ENCODE data around the gene TXNL4B. TPM values are rescaled to one million over a fixed set of nuclear protein-coding genes. Genes with fewer than 3 reads are reported as not detected.
"Not testable (repeated sequence)": the region's sequence is repeated elsewhere in the genome, so short reads cannot be mapped to it uniquely, and the experiment has no call there.

The TXNL4B gene
- total and polyA plus RNA-seq, 10 of the 15 experiments (the other 5 are each of a cell fraction or from before 2014, with no cell fraction given), result 11.1 to 24.0 (median 15.9) TPM

DNA sequence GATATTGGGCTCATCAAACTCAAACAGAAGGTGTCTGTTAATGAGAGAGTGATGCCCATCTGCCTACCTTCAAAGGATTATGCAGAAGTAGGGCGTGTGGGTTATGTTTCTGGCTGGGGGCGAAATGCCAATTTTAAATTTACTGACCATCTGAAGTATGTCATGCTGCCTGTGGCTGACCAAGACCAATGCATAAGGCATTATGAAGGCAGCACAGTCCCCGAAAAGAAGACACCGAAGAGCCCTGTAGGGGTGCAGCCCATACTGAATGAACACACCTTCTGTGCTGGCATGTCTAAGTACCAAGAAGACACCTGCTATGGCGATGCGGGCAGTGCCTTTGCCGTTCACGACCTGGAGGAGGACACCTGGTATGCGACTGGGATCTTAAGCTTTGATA is 33.0 kb downstream of the TXNL4B start:
- ATAC-seq (no peak), DNase-seq (ENCODE audit: low read depth, low spot score) (no peak), FAIRE-seq (no peak)
- no peak overlapping the region for H3K4me3 ChIP-seq
- intact Hi-C loops (cut with micrococcal nuclease; ENCODE audit: unreplicated experiment) (no loop called here), in situ Hi-C loops (cut with MboI) (no loop called here)
- H4K20me1 ChIP-seq (ENCODE audit: control insufficient read depth, insufficient read depth), result no peaks in the 10 kb centered on the region
- 71% methylated on average over 9 of the region's 9 CpGs for WGBS (ENCODE audit: insufficient coverage, insufficient replicate concordance, low lambda C conversion rate, missing lambda C conversion rate)
- H3K79me2 ChIP-seq (ENCODE audit: control insufficient read depth, insufficient read depth, low read length), result no peaks in the 10 kb centered on the region
- no peaks in the 10 kb centered on the region for H3K9me3 ChIP-seq (replicated peaks; ENCODE audit: control insufficient read depth, insufficient read depth, low read length)
- ChIA-PET SMC1A (ENCODE audit: uncharacterized antibody, unreplicated experiment) (no interaction called here), RAD21 (ENCODE audit: unreplicated experiment) (no interaction called here), CTCF (no interaction called here), POLR2A (no interaction called here)
- H3K27me3 ChIP-seq (replicated peaks in 1 of 2; ENCODE audit: control insufficient read depth in 2 of 2, insufficient read depth in 2 of 2, low read length in 1 of 2), result no peaks in the 10 kb centered on the region
- TF ChIP-seq SMAD1 (IDR thresholded peaks at IDR 0.05; ENCODE audit: low read depth, partially characterized antibody) (no peak), RUNX3 (IDR thresholded peaks at IDR 0.05; ENCODE audit: low read length) (no peak), SMAD5 (IDR thresholded peaks at IDR 0.05; ENCODE audit: low read depth) (no peak)
- TF ChIP-seq, protein P1, sequence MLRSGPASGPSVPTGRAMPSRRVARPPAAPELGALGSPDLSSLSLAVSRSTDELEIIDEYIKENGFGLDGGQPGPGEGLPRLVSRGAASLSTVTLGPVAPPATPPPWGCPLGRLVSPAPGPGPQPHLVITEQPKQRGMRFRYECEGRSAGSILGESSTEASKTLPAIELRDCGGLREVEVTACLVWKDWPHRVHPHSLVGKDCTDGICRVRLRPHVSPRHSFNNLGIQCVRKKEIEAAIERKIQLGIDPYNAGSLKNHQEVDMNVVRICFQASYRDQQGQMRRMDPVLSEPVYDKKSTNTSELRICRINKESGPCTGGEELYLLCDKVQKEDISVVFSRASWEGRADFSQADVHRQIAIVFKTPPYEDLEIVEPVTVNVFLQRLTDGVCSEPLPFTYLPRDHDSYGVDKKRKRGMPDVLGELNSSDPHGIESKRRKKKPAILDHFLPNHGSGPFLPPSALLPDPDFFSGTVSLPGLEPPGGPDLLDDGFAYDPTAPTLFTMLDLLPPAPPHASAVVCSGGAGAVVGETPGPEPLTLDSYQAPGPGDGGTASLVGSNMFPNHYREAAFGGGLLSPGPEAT (IDR thresholded peaks at IDR 0.05; ENCODE audit: low read depth), result no peak
- BruUV-seq (replicated peaks), result no TSS peak
- H3K4me1 ChIP-seq (ENCODE audit: control insufficient read depth, insufficient read depth, low read length), result no peaks in the 10 kb centered on the region
- no peak overlapping the region for H3K9ac ChIP-seq (ENCODE audit: control insufficient read depth, insufficient read depth, low read length)
- no peak overlapping the region for H3K27ac ChIP-seq (ENCODE audit: control insufficient read depth, insufficient read depth)
- H2AFZ ChIP-seq (ENCODE audit: control insufficient read depth, low read depth, low read length), result no peak overlapping the region
- no peak overlapping the region for H3K4me2 ChIP-seq (ENCODE audit: control insufficient read depth, insufficient read depth)
- H3K36me3 ChIP-seq (ENCODE audit: control insufficient read depth in 2 of 2, insufficient read depth in 2 of 2, low read length in 1 of 2), result no peaks in the 10 kb centered on the region

DNA sequence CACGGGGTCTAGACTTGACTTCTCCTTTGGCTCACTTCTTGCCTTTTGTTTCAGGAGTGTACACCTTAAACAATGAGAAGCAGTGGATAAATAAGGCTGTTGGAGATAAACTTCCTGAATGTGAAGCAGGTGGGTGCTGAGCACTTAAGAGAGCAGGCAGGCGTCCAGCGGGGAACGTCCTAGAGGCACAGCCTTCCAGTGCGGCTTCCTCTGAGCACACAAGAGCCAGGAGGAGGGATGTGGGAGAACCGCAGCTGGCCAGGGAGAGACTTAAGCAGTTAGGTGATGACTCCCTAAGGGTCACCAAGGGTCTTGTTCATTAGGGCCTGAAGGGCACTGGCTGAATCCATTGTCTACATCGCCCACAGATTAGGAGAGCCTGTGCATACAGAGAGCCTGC is 34.4 kb downstream of the TXNL4B start:
- RAD21 ChIA-PET (ENCODE audit: unreplicated experiment); H3K27ac ChIP-seq (ENCODE audit: control insufficient read depth, insufficient read depth); H3K36me3 ChIP-seq (ENCODE audit: control insufficient read depth in 2 of 2, insufficient read depth in 2 of 2, low read length in 1 of 2); H2AFZ ChIP-seq (ENCODE audit: control insufficient read depth, low read depth, low read length); H4K20me1 ChIP-seq (ENCODE audit: control insufficient read depth, insufficient read depth); H3K79me2 ChIP-seq (ENCODE audit: control insufficient read depth, insufficient read depth, low read length); FAIRE-seq; H3K9me3 ChIP-seq (replicated peaks; ENCODE audit: control insufficient read depth, insufficient read depth, low read length); SMC1A ChIA-PET (ENCODE audit: uncharacterized antibody, unreplicated experiment); intact Hi-C loops (cut with micrococcal nuclease; ENCODE audit: unreplicated experiment); H3K9ac ChIP-seq (ENCODE audit: control insufficient read depth, insufficient read depth, low read length); CTCF ChIA-PET; DNase-seq (ENCODE audit: low read depth, low spot score); H3K27me3 ChIP-seq (replicated peaks in 1 of 2; ENCODE audit: control insufficient read depth in 2 of 2, insufficient read depth in 2 of 2, low read length in 1 of 2); POLR2A ChIA-PET; ATAC-seq; in situ Hi-C loops (cut with MboI); BruUV-seq (replicated peaks); H3K4me3 ChIP-seq; H3K4me2 ChIP-seq (ENCODE audit: control insufficient read depth, insufficient read depth); H3K4me1 ChIP-seq (ENCODE audit: control insufficient read depth, insufficient read depth, low read length): not testable (repeated sequence)
- 59% methylated on average over 6 of the region's 7 CpGs for WGBS (ENCODE audit: insufficient coverage, insufficient replicate concordance, low lambda C conversion rate, missing lambda C conversion rate)

DNA sequence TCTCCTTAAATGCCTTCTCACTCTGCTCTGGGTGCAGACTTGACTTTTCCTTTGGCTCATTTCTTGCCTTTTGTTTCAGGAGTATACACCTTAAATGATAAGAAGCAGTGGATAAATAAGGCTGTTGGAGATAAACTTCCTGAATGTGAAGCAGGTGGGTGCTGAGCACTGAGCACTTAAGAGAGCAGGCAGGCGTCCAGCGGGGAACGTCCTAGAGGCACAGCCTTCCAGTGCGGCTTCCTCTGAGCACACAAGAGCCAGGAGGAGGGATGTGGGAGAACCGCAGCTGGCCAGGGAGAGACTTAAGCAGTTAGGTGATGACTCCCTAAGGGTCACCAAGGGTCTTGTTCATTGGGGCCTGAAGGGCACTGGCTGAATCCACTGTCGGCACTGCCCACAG is 36.1 kb downstream of the TXNL4B start:
- H3K4me3 ChIP-seq; in situ Hi-C loops (cut with MboI); RAD21 ChIA-PET (ENCODE audit: unreplicated experiment); H3K27me3 ChIP-seq (replicated peaks in 1 of 2; ENCODE audit: control insufficient read depth in 2 of 2, insufficient read depth in 2 of 2, low read length in 1 of 2); H4K20me1 ChIP-seq (ENCODE audit: control insufficient read depth, insufficient read depth); H2AFZ ChIP-seq (ENCODE audit: control insufficient read depth, low read depth, low read length); POLR2A ChIA-PET; ATAC-seq; H3K9ac ChIP-seq (ENCODE audit: control insufficient read depth, insufficient read depth, low read length); H3K27ac ChIP-seq (ENCODE audit: control insufficient read depth, insufficient read depth); H3K4me1 ChIP-seq (ENCODE audit: control insufficient read depth, insufficient read depth, low read length); intact Hi-C loops (cut with micrococcal nuclease; ENCODE audit: unreplicated experiment); H3K4me2 ChIP-seq (ENCODE audit: control insufficient read depth, insufficient read depth); H3K9me3 ChIP-seq (replicated peaks; ENCODE audit: control insufficient read depth, insufficient read depth, low read length); BruUV-seq (replicated peaks); H3K79me2 ChIP-seq (ENCODE audit: control insufficient read depth, insufficient read depth, low read length); DNase-seq (ENCODE audit: low read depth, low spot score); CTCF ChIA-PET; SMC1A ChIA-PET (ENCODE audit: uncharacterized antibody, unreplicated experiment); FAIRE-seq; H3K36me3 ChIP-seq (ENCODE audit: control insufficient read depth in 2 of 2, insufficient read depth in 2 of 2, low read length in 1 of 2): not testable (repeated sequence)
- WGBS (ENCODE audit: insufficient coverage, insufficient replicate concordance, low lambda C conversion rate, missing lambda C conversion rate), result 100% methylated on average over 1 of the region's 6 CpGs
